ENCODE measurements around the gene PLAU.
"Not testable (repeated sequence)": the region's sequence is repeated elsewhere in the genome, so short reads cannot be mapped to it uniquely, and the experiment has no call there.

Gene PLAU

GRCh38 chr10:73923935-73924598 is 13.1 kb downstream of the PLAU start:
- H3K4me3 ChIP-seq (replicated peaks; ENCODE audit: low read depth, low read length) = no peak overlapping the region
- TF ChIP-seq CTCF (IDR thresholded peaks at IDR 0.05; ENCODE audit: low read depth, low read length, missing control alignments) = no peak
- no peak for DNase-seq (ENCODE audit: extremely low read depth, low read depth)

GRCh38 chr10:73924935-73925334 is 14.0 kb downstream of the PLAU start:
- no peak for DNase-seq (ENCODE audit: extremely low read depth, low read depth)
- no peak for TF ChIP-seq CTCF (IDR thresholded peaks at IDR 0.05; ENCODE audit: low read depth, low read length, missing control alignments)
- H3K4me3 ChIP-seq (replicated peaks; ENCODE audit: low read depth, low read length) = no peak overlapping the region

- H3K4me3 ChIP-seq (replicated peaks; ENCODE audit: low read depth, low read length) = no peak overlapping the region
- DNase-seq (ENCODE audit: extremely low read depth, low read depth) = no peak
- TF ChIP-seq CTCF (IDR thresholded peaks at IDR 0.05; ENCODE audit: low read depth, low read length, missing control alignments) = no peak
Measured at GRCh38 chr10:73925539-73925938, 14.6 kb downstream of the PLAU start.

- no peak overlapping the region for H3K4me3 ChIP-seq (replicated peaks; ENCODE audit: low read depth, low read length)
- DNase-seq (ENCODE audit: extremely low read depth, low read depth) = no peak
- TF ChIP-seq CTCF (IDR thresholded peaks at IDR 0.05; ENCODE audit: low read depth, low read length, missing control alignments) = no peak
Measured at GRCh38 chr10:73926152-73926764, 15.3 kb downstream of the PLAU start.

GRCh38 chr10:73930630-73931327 is 19.8 kb downstream of the PLAU start:
- not testable (repeated sequence) for H3K4me3 ChIP-seq (replicated peaks; ENCODE audit: low read depth, low read length); DNase-seq (ENCODE audit: extremely low read depth, low read depth)

- TF ChIP-seq CTCF (IDR thresholded peaks at IDR 0.05; ENCODE audit: low read depth, low read length, missing control alignments) = no peak
- DNase-seq (ENCODE audit: extremely low read depth, low read depth) = no peak
- no peak overlapping the region for H3K4me3 ChIP-seq (replicated peaks; ENCODE audit: low read depth, low read length)
Measured at GRCh38 chr10:73931767-73932619, 21.1 kb downstream of the PLAU start.

Measured in HFF-Myc (cell line).